PC-9 (cell line): Measurements from ENCODE around the gene MX2.

Experiments used
- CTCF ChIP-seq: fragments of 200-600 bp; sonication (generic); conservative IDR thresholded peaks from 2 replicates; pipeline ENCODE4 v1.6.1; 2017; ENCODE audit warnings: mixed run types, antibody characterized with exemption, mild to moderate bottlenecking, moderate library complexity
- EZH2 ChIP-seq: fragments of 200-600 bp; sonication (generic); IDR thresholded peaks from 2 replicates; pipeline ENCODE4 v1.8.0; 2017; ENCODE audit warnings: antibody characterized with exemption, low read depth

GRCh38 chr21:41458559-41458958, 96.7 kb downstream of the MX2 start:
- TF ChIP-seq CTCF = no peak
- no peak for TF ChIP-seq EZH2
